PFSK-1 (cell line): ENCODE results near the gene NME7.

Source experiments
- POLR2AphosphoS5 ChIP-seq: IDR thresholded peaks from 2 replicates; pipeline ENCODE4 v1.6.1; 2012; ENCODE audit warnings: low read depth, mild to moderate bottlenecking, control low read depth, low read length, moderate library complexity
- REST ChIP-seq, 2 experiments: IDR thresholded peaks; 2 replicates each; pipeline versions ENCODE4 v1.6.1 to v1.8.0; 2011 to 2012; ENCODE audit warnings: low read depth in 2 of 2, low read length in 2 of 2, control low read depth in 1 of 2, inconsistent platforms in 1 of 2, mild to moderate bottlenecking in 1 of 2, moderate library complexity in 1 of 2; ENCODE audit not compliant: insufficient read depth in 1 of 2
- SIN3A ChIP-seq: IDR thresholded peaks from 2 replicates; pipeline ENCODE4 v1.6.1; 2012; ENCODE audit warnings: mild to moderate bottlenecking, low read length, moderate library complexity, borderline replicate concordance; ENCODE audit not compliant: insufficient read depth
- TAF1 ChIP-seq: IDR thresholded peaks from 2 replicates; pipeline ENCODE4 v1.6.1; 2012; ENCODE audit warnings: low read length, control low read depth, borderline replicate concordance; ENCODE audit not compliant: insufficient read depth

- TF ChIP-seq POLR2AphosphoS5 = no peak
- no peak for TF ChIP-seq TAF1
- no peak for TF ChIP-seq REST (IDR thresholded peaks at IDR 0.05; ENCODE audit: insufficient read depth in 1 of 2, low read depth in 2 of 2, low read length in 2 of 2)
- TF ChIP-seq SIN3A = no peak
These were observed 269.2 kb downstream of the NME7 start for GRCh38 chr1:169098380-169098779.
